ENCODE measurements around the gene KCNAB2.

- no peak for TF ChIP-seq EZH2 (IDR thresholded peaks at IDR 0.05; ENCODE audit: borderline replicate concordance, insufficient read depth, low read depth, low read length, poor library complexity, severe bottlenecking)
- TF ChIP-seq CTCF (IDR thresholded peaks at IDR 0.05): no peak
Observed at GRCh38 chr1:6035303-6035702, 10.4 kb upstream of the KCNAB2 start.
